ENCODE data around the gene CHST11.

DNA sequence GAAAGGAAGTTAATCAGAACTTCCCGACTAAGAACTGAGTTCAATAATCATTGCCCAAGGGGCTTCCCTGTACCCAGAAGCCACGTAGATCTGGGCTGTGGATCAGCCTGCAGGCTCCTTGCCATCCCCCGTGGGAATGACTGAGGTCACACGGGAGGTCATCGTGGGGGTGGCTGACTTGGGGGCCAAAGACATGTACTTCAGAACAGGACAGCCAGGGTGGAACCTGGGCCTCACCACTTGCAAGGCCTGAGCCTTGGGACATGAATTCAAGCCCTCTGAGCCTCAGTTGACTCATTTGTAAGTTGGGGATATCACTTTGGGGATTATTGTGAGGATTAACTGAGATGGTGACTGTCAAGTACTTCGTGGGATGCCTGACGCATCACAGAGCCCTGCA lies 280.4 kb downstream of the CHST11 start:
- TF ChIP-seq, protein P1, sequence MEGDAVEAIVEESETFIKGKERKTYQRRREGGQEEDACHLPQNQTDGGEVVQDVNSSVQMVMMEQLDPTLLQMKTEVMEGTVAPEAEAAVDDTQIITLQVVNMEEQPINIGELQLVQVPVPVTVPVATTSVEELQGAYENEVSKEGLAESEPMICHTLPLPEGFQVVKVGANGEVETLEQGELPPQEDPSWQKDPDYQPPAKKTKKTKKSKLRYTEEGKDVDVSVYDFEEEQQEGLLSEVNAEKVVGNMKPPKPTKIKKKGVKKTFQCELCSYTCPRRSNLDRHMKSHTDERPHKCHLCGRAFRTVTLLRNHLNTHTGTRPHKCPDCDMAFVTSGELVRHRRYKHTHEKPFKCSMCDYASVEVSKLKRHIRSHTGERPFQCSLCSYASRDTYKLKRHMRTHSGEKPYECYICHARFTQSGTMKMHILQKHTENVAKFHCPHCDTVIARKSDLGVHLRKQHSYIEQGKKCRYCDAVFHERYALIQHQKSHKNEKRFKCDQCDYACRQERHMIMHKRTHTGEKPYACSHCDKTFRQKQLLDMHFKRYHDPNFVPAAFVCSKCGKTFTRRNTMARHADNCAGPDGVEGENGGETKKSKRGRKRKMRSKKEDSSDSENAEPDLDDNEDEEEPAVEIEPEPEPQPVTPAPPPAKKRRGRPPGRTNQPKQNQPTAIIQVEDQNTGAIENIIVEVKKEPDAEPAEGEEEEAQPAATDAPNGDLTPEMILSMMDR (IDR thresholded peaks at IDR 0.05; ENCODE audit: borderline replicate concordance, extremely low read depth, low read length, poor library complexity, severe bottlenecking): no peak
- no peak for TF ChIP-seq EZH2 (IDR thresholded peaks at IDR 0.05; ENCODE audit: borderline replicate concordance, low read depth, low read length, severe bottlenecking)

Data from DND-41 (cell line).